Measurements from ENCODE around the gene SLC48A1.

- TF ChIP-seq CTCF (IDR thresholded peaks at IDR 0.05; ENCODE audit: poor library complexity, severe bottlenecking), result no peak
- no peak for TF ChIP-seq POLR2AphosphoS5 (IDR thresholded peaks at IDR 0.05)
These were observed 27.5 kb downstream of the SLC48A1 start for GRCh38 chr12:47800582-47800981.
